Hindlimb muscle (tissue), 1 donor: ENCODE data around the gene ANO4. TPM values are rescaled to one million over a fixed set of nuclear protein-coding genes. Genes with fewer than 3 reads are reported as not detected.
"Not testable (repeated sequence)": the region's sequence is repeated elsewhere in the genome, so short reads cannot be mapped to it uniquely, and the experiment has no call there.

ENCODE experiments used
- DNase-seq: peaks from one replicate; pipeline ENCODE4 v3.0.0-alpha.2; 2013
- polyA plus RNA-seq: library from polyadenylated mRNA; unstranded; fragments of 120-200 nt; gene quantifications from one replicate; pipeline ENCODE4 v1.2.1, GENCODE V29; 2013; ENCODE audit not compliant: insufficient read length

ANO4 gene
- polyA plus RNA-seq, 1 donor = 0.80 TPM

DNA sequence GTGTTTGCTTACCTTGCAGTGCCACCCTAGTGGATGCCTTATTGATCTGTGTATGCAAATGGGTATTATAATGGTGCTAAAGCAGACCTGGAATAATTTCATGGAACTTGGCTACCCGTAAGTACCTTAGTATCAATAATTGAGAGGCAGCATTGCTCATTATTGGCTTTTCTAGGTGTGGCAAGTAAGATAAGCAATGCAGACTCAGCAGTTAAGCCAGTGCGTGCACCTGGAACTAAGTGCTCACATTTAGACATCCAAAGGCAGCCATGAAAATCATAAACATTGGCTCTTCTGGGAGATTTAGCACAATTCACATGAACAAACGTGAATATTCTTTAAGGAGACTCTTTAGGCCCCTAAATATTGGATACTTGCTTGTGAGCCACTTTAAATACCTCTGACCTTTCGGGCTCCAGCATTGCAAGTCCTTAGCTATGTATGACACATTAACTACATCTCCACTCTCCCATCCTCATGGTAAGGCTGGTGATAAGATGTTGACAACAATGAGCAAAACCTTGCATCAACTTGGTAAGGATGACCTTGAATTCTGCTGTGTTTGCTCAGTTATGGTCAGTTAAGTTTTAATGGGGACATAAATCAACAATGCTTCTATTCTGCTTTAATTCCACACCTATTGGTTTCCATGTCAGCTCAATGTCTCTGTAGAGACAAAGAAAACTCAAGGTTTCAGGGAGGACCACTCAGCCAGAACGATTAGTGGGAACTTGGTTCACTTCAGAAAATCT, 303.4 kb downstream of the ANO4 start:
- DNase-seq = no peak

- DNase-seq = no peak
These were observed 312.6 kb downstream of the ANO4 start for GRCh38 chr12:101107032-101107763.

DNA sequence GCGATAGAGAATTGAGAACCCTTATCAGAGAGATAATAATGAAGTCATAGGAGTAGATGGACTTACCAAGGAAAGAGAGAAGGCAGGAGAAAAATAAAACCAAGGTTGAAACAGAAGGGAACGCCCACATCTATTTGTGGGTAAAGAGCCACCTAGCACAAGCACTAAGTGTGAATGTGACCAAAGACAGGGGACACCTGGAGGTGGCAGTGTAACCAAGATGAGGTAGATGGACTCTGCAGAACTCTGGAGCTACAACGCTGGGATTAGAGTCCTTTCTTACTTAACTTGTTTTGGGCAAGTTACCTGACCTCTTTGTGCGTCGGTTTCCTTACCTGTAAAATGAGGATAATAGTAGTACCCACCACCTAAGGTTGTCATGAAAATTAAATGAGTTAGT, 313.6 kb downstream of the ANO4 start:
- no peak for DNase-seq

DNA sequence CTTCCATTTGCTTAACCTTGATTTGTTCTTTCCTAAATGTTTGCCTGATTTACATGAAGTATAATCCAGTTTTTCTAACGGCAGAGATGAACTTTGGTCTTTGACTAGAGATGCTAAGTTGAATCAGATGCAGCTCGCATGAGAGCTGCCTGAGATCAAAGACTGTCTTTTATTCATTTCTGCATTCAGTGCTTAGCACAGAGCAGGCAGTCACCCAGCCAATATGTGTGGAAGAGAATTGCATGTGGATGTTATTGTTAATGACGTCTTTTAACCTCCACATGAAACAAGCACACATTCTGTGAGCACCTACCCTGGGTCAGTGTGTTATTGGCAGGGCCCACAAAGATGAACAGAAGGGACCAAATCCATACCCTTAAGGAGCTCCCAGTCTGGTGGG, 316.3 kb downstream of the ANO4 start:
- no peak for DNase-seq

- DNase-seq = no peak
These were observed 316.9 kb downstream of the ANO4 start for GRCh38 chr12:101111441-101111840.

- no peak for DNase-seq
These were observed 320.8 kb downstream of the ANO4 start for GRCh38 chr12:101115326-101115725.

GRCh38 chr12:101116911-101117310, 322.3 kb downstream of the ANO4 start:
- DNase-seq = no peak

GRCh38 chr12:101117842-101118241, 323.3 kb downstream of the ANO4 start:
- no peak for DNase-seq

GRCh38 chr12:101127521-101128219, 333.1 kb downstream of the ANO4 start:
- DNase-seq = no peak

- not testable (repeated sequence) for DNase-seq
These were observed 351.3 kb downstream of the ANO4 start for GRCh38 chr12:101145777-101146431.

DNA sequence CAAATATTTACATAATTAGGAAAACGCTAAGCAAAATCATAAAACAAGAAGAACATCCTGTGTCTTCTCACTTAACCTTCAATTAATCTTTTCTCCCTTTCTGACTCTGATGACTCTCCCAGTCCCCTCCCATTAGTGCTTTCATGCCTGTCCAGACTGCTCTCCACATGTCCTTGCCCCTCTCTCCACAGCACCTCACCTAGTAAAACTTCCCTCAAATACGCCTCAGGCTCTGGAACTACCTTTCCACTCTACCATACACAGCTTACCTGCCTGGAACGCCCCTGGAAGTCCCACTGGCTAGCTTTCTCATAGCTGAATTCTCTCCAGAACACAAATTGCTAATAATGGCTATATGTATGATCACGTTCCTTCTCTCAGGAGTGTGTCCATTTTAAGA, 370.7 kb downstream of the ANO4 start:
- DNase-seq = no peak

DNA sequence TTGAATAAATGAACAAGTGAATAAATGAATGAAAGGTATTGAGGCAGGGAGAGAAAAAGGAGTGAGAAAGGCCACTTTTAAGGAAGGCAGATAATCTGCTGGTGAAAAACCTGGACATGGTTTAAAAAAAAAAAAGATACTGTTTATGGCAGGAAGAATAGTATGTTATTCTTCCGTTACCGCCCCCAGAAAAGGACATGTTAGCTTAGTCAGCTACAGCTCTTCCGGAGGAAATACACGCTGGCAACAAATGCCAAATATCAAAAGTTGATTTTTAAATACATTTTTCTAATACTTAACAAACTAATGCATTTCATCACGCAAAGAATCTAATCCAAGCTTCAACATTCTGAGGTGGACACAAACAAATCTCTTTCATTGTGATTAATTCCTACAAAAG, 372.3 kb downstream of the ANO4 start:
- no peak for DNase-seq

- no peak for DNase-seq
These were observed 373.4 kb downstream of the ANO4 start for GRCh38 chr12:101168001-101168400.

DNA sequence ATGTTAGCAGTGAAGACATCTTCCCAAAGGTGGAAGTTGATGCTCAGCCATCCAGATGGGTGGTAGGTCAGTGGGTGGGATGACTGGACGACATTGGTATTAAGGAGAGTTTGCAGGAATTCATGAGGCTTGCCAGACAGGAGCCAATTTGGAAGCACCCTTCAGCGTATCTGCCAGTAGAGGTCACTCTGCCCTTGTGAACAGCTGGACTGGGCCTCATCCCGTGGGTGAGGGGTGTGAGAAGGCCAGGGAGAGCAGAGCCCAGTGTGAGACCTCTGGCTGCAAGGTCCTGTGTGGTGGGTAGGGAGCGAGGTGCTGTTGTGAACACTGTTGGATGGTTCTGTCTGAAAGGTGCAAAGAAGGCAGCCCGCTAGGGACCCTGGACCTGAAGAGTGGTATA, 377.7 kb downstream of the ANO4 start:
- DNase-seq = no peak

- DNase-seq = no peak
These were observed 378.7 kb downstream of the ANO4 start for GRCh38 chr12:101173197-101173749.

- DNase-seq = no peak
These were observed 380.0 kb downstream of the ANO4 start for GRCh38 chr12:101174541-101174940.

Other genes starting within 250 kb of the ANO4 start
- 16.6 TPM for gene GAS2L3, start 221.1 kb upstream of the ANO4 start, polyA plus RNA-seq